Measurements from ENCODE around the gene GGPS1. TPM values are rescaled to one million over a fixed set of nuclear protein-coding genes. Genes with fewer than 3 reads are reported as not detected.
A peak's percentile ranks its signal among the peaks of the same experiment; 100 is the strongest.
"Not testable (repeated sequence)": the region's sequence is repeated elsewhere in the genome, so short reads cannot be mapped to it uniquely, and the experiment has no call there.

Gene GGPS1
- total RNA-seq, 1 experiment from 2014 or later, result 37.3 TPM

DNA sequence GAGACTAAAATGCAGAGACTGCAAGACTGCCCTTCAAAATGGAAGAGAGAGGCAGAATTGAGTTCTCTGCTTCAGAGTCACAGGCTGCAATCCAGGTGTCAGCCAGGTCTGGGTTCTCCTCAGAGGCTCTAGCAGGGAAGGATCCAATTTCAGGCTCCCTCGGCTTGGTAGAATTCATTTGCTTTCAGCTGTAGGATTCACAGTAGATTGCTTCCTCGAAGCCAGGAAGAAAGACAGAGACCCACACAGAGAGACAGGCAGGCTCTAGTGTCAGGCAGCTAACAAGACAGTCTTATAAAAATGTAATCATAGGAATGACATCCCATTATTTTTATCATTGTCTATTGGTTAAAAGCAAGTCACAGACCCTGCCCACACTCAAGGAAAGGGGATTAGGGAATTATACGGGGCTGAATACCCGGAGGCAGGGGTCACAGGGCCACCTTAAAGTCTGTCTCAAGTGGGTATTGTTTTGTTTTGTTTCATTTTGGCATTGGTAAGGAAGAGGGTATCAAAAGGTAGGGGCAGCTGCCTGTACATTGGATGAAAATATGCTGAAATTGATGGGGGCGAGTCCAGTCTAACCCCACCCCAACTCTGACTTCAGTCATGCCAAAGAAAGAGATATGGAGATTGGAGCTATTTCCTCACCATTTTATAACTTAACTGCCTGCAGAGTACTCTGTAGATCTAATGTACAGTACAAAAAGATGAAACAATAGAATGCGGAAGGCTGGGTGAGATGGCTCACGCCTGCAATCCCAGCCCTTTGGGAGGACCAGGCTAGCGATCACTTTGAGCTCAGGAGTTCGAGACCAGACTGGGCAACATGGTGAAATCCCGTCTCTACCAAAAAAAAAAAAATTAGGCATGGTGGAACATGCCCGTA, 29.4 kb downstream of the GGPS1 start:
- ATAC-seq (peak; percentile 94), DNase-seq (ENCODE audit: low spot score) (peak; percentile 38)
- Mint-ChIP-seq H3K27ac (peak overlapping the region; percentile 89), H3K36me3 (no peaks in the 10 kb centered on the region), H3K9me3 (no peaks in the 10 kb centered on the region), H3K4me1 (peaks cover 14% of the 10 kb centered on the region), H3K27me3 (ENCODE audit: low read depth) (no peaks in the 10 kb centered on the region; the same call in 1 of the 2 replicates), H3K4me3 (no peak overlapping the region)
- TF ChIP-seq GTF2I (CRISPR knock-in tag; conservative IDR thresholded peaks at IDR 0.05), result no peak
- TF ChIP-seq, protein P1, sequence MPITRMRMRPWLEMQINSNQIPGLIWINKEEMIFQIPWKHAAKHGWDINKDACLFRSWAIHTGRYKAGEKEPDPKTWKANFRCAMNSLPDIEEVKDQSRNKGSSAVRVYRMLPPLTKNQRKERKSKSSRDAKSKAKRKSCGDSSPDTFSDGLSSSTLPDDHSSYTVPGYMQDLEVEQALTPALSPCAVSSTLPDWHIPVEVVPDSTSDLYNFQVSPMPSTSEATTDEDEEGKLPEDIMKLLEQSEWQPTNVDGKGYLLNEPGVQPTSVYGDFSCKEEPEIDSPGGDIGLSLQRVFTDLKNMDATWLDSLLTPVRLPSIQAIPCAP (CRISPR knock-in tag; IDR thresholded peaks at IDR 0.05), result no peak
- TF ChIP-seq, protein P2, sequence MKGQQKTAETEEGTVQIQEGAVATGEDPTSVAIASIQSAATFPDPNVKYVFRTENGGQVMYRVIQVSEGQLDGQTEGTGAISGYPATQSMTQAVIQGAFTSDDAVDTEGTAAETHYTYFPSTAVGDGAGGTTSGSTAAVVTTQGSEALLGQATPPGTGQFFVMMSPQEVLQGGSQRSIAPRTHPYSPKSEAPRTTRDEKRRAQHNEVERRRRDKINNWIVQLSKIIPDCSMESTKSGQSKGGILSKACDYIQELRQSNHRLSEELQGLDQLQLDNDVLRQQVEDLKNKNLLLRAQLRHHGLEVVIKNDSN (CRISPR knock-in tag; IDR thresholded peaks at IDR 0.05), result no peak
- CTCF ChIA-PET, result interaction anchor here (0.7 to 1.3 kb wide), 3 partner anchors 58 to 1099 kb away, joined by 3 to 5 read pairs (median 3); no protein-coding TSS in a partner anchor
- POLR2A ChIA-PET, result interaction anchor here (0.7 kb wide), 1 partner anchor 28 kb away, joined by 3 read pairs; no protein-coding TSS in a partner anchor

DNA sequence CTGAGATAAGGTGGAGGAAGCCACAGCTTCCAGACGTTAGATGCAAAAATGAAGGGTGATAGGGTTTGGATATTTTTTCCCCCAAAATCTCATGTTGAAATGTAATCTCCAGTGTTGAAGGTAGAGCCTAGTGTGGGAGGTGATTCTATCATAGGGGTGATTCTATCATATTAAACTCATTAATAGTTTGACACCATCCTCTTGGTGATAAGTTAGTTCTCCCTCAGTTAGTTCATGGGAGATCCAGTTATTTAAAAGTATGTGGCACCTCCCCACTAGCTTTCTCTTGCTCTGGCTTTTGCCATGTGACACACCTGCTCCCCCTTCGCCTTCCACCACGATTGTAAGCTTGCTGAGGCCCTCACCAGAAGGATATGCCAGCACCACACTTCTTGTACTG, 30.5 kb downstream of the GGPS1 start:
- POLR2A ChIA-PET, result interaction anchor here (0.6 kb wide), 1 partner anchor 131 kb away, joined by 4 read pairs; no protein-coding TSS in a partner anchor
- no peaks in the 10 kb centered on the region; the same call in 1 of the 2 replicates for H3K27me3 Mint-ChIP-seq (ENCODE audit: low read depth)
- ATAC-seq (no peak), DNase-seq (ENCODE audit: low spot score) (no peak)
- no peak overlapping the region for H3K4me3 Mint-ChIP-seq
- no peaks in the 10 kb centered on the region for H3K9me3 Mint-ChIP-seq
- TF ChIP-seq, protein P2 (CRISPR knock-in tag; IDR thresholded peaks at IDR 0.05), result no peak
- TF ChIP-seq ZNF423 (CRISPR knock-in tag; IDR thresholded peaks at IDR 0.05), result no peak
- no peak for TF ChIP-seq NFATC4 (CRISPR knock-in tag; IDR thresholded peaks at IDR 0.05)
- no peak for TF ChIP-seq HMGA2 (CRISPR knock-in tag; IDR thresholded peaks at IDR 0.05)
- TF ChIP-seq SMAD4 (CRISPR knock-in tag; IDR thresholded peaks at IDR 0.05), result no peak
- TF ChIP-seq ZNF671 (CRISPR knock-in tag; IDR thresholded peaks at IDR 0.05), result no peak
- no peak for TF ChIP-seq USF2 (CRISPR knock-in tag; IDR thresholded peaks at IDR 0.05)
- no peak for TF ChIP-seq ZNF512 (CRISPR knock-in tag; IDR thresholded peaks at IDR 0.05; ENCODE audit: borderline replicate concordance)
- TF ChIP-seq ZMAT4 (CRISPR knock-in tag; IDR thresholded peaks at IDR 0.05), result no peak
- no peak for TF ChIP-seq ZBTB21 (CRISPR knock-in tag; IDR thresholded peaks at IDR 0.05; ENCODE audit: borderline replicate concordance)
- no peak for TF ChIP-seq NR3C1 (CRISPR knock-in tag; conservative IDR thresholded peaks at IDR 0.05; ENCODE audit: low read depth)
- CTCF ChIA-PET, result interaction anchor here (1.1 kb wide), 1 partner anchor 58 kb away, joined by 3 read pairs; no protein-coding TSS in a partner anchor
- peaks cover 14% of the 10 kb centered on the region for H3K4me1 Mint-ChIP-seq
- H3K36me3 Mint-ChIP-seq, result no peaks in the 10 kb centered on the region
- H3K27ac Mint-ChIP-seq, result no peak overlapping the region

- H3K4me1 Mint-ChIP-seq, result peaks cover 20% of the 10 kb centered on the region
- H3K9me3 Mint-ChIP-seq; ATAC-seq; POLR2A ChIA-PET; H3K27me3 Mint-ChIP-seq (ENCODE audit: low read depth); H3K27ac Mint-ChIP-seq; H3K4me3 Mint-ChIP-seq; DNase-seq (ENCODE audit: low spot score); H3K36me3 Mint-ChIP-seq: not testable (repeated sequence)
- CTCF ChIA-PET, result interaction anchor here (0.9 kb wide), 1 partner anchor 51 kb away, joined by 3 read pairs; no protein-coding TSS in a partner anchor
These were observed 35.8 kb downstream of the GGPS1 start for GRCh38 chr1:235364189-235364588.
